Measurements from ENCODE around the gene SORCS2. TPM values are rescaled to one million over a fixed set of nuclear protein-coding genes. Genes with fewer than 3 reads are reported as not detected.
A peak's percentile ranks its signal among the peaks of the same experiment; 100 is the strongest.

The SORCS2 gene
- total RNA-seq, 6 experiments from 2014 or later, result 0.18 to 6.2 (median 3.1) TPM

DNA sequence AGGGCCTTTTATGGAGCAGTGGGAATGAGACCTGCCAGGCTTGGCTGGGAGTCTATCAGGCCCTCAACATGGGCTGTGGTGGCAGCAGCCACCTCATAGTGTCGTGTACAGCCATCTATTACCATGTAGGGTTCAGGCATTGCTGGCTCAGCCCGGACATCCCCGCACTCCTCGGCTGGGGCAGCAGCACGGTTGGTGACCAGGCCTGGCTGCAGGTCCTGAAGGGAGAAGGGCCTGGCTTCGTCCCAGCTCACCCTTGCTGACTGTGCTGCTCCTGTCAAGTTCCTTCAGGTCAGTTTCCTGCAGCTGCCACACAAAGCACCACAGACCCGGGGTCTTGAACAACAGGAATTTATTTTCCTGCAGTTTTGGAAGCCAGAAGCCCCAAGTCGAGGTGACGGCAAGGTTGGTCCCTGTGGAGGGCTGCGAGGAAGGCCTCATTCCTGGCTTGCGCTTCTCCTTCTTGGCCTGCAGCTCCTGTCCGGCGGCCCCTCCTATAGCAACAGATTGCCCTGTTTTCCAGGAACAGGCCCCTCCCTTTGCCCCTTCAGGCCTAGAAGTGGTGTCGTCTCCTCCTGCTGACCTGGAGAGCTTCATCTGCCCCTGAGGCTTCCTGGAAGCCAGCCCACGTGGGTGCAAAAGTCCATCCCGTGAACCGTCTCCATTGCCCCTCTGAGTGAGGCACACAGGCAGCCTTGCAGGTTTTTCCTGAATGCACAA, 25.2 kb upstream of the SORCS2 start:
- no peak overlapping the region for H3K27ac ChIP-seq

DNA sequence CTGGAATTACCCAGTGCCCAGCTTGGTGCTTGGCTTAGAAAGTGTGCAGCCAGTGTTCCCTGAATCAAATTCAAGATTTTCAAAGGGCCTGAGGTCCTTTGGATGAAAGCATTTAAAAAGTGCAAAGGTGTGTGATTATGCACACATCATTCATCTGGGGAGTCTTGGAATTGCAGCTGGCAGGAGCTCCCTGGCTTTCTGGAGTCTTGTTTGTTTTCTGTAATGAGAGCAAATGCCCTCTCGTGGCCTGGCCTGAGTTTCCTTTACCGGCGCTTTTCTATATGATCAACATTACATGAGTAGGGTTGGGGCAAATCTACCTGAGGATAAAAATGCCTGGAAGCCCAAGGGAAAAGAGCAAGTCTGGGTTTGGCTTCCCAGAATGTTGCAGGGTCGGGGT, 24.6 kb upstream of the SORCS2 start:
- intact Hi-C loops (cut with DNase I), result no loop called here
- Histone ChIP-seq H3K36me3 (no peaks in the 10 kb centered on the region), H3K27ac (no peak overlapping the region), H3K4me3 (no peak overlapping the region), H3K4me1 (peaks cover 0 to 8% (median 0%) of the 10 kb centered on the region in 4 donors), H3K27me3 (no peaks in the 10 kb centered on the region), H3K9me3 (no peaks in the 10 kb centered on the region)
- ATAC-seq (peak in 3 of 4 donors; percentile 20 to 45 (median 32)), DNase-seq (no peak)
- TF ChIP-seq POLR2A (IDR thresholded peaks at IDR 0.05), result no peak
- TF ChIP-seq, protein P1, sequence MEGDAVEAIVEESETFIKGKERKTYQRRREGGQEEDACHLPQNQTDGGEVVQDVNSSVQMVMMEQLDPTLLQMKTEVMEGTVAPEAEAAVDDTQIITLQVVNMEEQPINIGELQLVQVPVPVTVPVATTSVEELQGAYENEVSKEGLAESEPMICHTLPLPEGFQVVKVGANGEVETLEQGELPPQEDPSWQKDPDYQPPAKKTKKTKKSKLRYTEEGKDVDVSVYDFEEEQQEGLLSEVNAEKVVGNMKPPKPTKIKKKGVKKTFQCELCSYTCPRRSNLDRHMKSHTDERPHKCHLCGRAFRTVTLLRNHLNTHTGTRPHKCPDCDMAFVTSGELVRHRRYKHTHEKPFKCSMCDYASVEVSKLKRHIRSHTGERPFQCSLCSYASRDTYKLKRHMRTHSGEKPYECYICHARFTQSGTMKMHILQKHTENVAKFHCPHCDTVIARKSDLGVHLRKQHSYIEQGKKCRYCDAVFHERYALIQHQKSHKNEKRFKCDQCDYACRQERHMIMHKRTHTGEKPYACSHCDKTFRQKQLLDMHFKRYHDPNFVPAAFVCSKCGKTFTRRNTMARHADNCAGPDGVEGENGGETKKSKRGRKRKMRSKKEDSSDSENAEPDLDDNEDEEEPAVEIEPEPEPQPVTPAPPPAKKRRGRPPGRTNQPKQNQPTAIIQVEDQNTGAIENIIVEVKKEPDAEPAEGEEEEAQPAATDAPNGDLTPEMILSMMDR (IDR thresholded peaks at IDR 0.05), result no peak
- WGBS (ENCODE audit: insufficient coverage, low coverage, low lambda C conversion rate, missing lambda C conversion rate), result 57% methylated on average over 4 of the region's 4 CpGs

More for the DNA sequence above, 25.2 kb upstream of the SORCS2 start:
- peaks cover 0 to 8% (median 0%) of the 10 kb centered on the region in 4 donors for H3K4me1 ChIP-seq
- intact Hi-C loops (cut with DNase I), result no loop called here
- TF ChIP-seq, protein P1 (IDR thresholded peaks at IDR 0.05), result no peak
- TF ChIP-seq POLR2A (IDR thresholded peaks at IDR 0.05), result no peak
- DNase-seq (peak in 1 of 3 donors; percentile 40), ATAC-seq (peak; percentile 22 to 56 (median 46))
- H3K9me3 ChIP-seq, result no peaks in the 10 kb centered on the region
- no peak overlapping the region for H3K4me3 ChIP-seq
- no peaks in the 10 kb centered on the region for H3K36me3 ChIP-seq
- no peaks in the 10 kb centered on the region for H3K27me3 ChIP-seq
- WGBS (ENCODE audit: insufficient coverage, low coverage, low lambda C conversion rate, missing lambda C conversion rate), result 51% methylated on average over 7 of the region's 17 CpGs

- H3K27ac ChIP-seq, result no peak overlapping the region
- H3K9me3 ChIP-seq, result no peaks in the 10 kb centered on the region
- no peak overlapping the region for H3K4me3 ChIP-seq
- ATAC-seq (no peak), DNase-seq (peak in 1 of 3 donors; percentile 24)
- H3K36me3 ChIP-seq, result no peaks in the 10 kb centered on the region
- no peak for TF ChIP-seq POLR2A (IDR thresholded peaks at IDR 0.05)
- TF ChIP-seq, protein P1 (IDR thresholded peaks at IDR 0.05), result no peak
- H3K4me1 ChIP-seq, result peaks cover 0 to 8% (median 0%) of the 10 kb centered on the region in 4 donors
- intact Hi-C loops (cut with DNase I), result no loop called here
- no peaks in the 10 kb centered on the region for H3K27me3 ChIP-seq
- WGBS (ENCODE audit: insufficient coverage, low coverage, low lambda C conversion rate, missing lambda C conversion rate), result 97% methylated on average over 4 of the region's 8 CpGs
Measured at GRCh38 chr4:7168106-7168505, 24.2 kb upstream of the SORCS2 start.

GRCh38 chr4:7169134-7169533, 23.2 kb upstream of the SORCS2 start:
- WGBS (ENCODE audit: insufficient coverage, low coverage, low lambda C conversion rate, missing lambda C conversion rate), result 62% methylated on average over 7 of the region's 7 CpGs
- ATAC-seq, result no peak
- intact Hi-C loops (cut with DNase I), result no loop called here
- Histone ChIP-seq H3K4me3 (no peak overlapping the region), H3K27ac (no peak overlapping the region), H3K4me1 (peaks cover 0 to 8% (median 0%) of the 10 kb centered on the region in 4 donors), H3K9me3 (no peaks in the 10 kb centered on the region), H3K27me3 (no peaks in the 10 kb centered on the region), H3K36me3 (no peaks in the 10 kb centered on the region)
- TF ChIP-seq, protein P1 (IDR thresholded peaks at IDR 0.05), result no peak
- TF ChIP-seq POLR2A (IDR thresholded peaks at IDR 0.05), result no peak
- DNase-seq, result peak in 1 of 3 donors; percentile 3

All from right lobe of liver (tissue), 6 donors.